Measurements from ENCODE around the gene SUSD1. TPM values are rescaled to one million over a fixed set of nuclear protein-coding genes. Genes with fewer than 3 reads are reported as not detected.
A peak's percentile ranks its signal among the peaks of the same experiment; 100 is the strongest.

The SUSD1 gene
- total RNA-seq, 1 donor from 2014 or later = 63.6 TPM

- DNase-seq (ENCODE audit: low spot score in 2 of 2) = no peak
- FAIRE-seq = no peak
Measured at GRCh38 chr9:112025850-112026249, 149.2 kb downstream of the SUSD1 start.

GRCh38 chr9:112021742-112022141 lies 153.4 kb downstream of the SUSD1 start:
- no peak for DNase-seq (ENCODE audit: low spot score in 2 of 2)

GRCh38 chr9:112020680-112021596 lies 154.2 kb downstream of the SUSD1 start:
- FAIRE-seq (no peak), DNase-seq (ENCODE audit: low spot score in 2 of 2) (no peak)

More at GRCh38 chr9:112021742-112022141, 153.4 kb downstream of the SUSD1 start:
- no peak for FAIRE-seq

- no peak for FAIRE-seq
Measured at GRCh38 chr9:112017878-112018277, 157.2 kb downstream of the SUSD1 start.

GRCh38 chr9:112015736-112016135 lies 159.4 kb downstream of the SUSD1 start:
- FAIRE-seq = no peak
- DNase-seq (ENCODE audit: low spot score in 2 of 2) = no peak

More at GRCh38 chr9:112017878-112018277, 157.2 kb downstream of the SUSD1 start:
- no peak for DNase-seq (ENCODE audit: low spot score in 2 of 2)

GRCh38 chr9:112015149-112015548 lies 159.9 kb downstream of the SUSD1 start:
- DNase-seq (ENCODE audit: low spot score in 2 of 2) = no peak
- no peak for FAIRE-seq

- no peak for DNase-seq (ENCODE audit: low spot score in 2 of 2)
- FAIRE-seq = no peak
Measured at GRCh38 chr9:112013266-112013665, 161.8 kb downstream of the SUSD1 start.

GRCh38 chr9:112012026-112012902 lies 162.8 kb downstream of the SUSD1 start:
- FAIRE-seq (no peak), DNase-seq (ENCODE audit: low spot score in 2 of 2) (peak in 1 of 2 donors; percentile 43)

- DNase-seq (ENCODE audit: low spot score in 2 of 2) = no peak
- FAIRE-seq = no peak
Measured at GRCh38 chr9:112011051-112011620, 164.0 kb downstream of the SUSD1 start.

GRCh38 chr9:112010537-112010936 lies 164.6 kb downstream of the SUSD1 start:
- FAIRE-seq (no peak), DNase-seq (ENCODE audit: low spot score in 2 of 2) (no peak)

- FAIRE-seq = no peak
Measured at GRCh38 chr9:112009656-112010055, 165.4 kb downstream of the SUSD1 start.

GRCh38 chr9:112007575-112008240 lies 167.4 kb downstream of the SUSD1 start:
- FAIRE-seq (no peak), DNase-seq (ENCODE audit: low spot score in 2 of 2) (no peak)

More at GRCh38 chr9:112009656-112010055, 165.4 kb downstream of the SUSD1 start:
- no peak for DNase-seq (ENCODE audit: low spot score in 2 of 2)

- DNase-seq (ENCODE audit: low spot score in 2 of 2) (no peak), FAIRE-seq (no peak)
Measured at GRCh38 chr9:112006361-112007020, 168.6 kb downstream of the SUSD1 start.

GRCh38 chr9:112005939-112006338 lies 169.2 kb downstream of the SUSD1 start:
- no peak for FAIRE-seq
- no peak for DNase-seq (ENCODE audit: low spot score in 2 of 2)

- FAIRE-seq (no peak), DNase-seq (ENCODE audit: low spot score in 2 of 2) (no peak)
Measured at GRCh38 chr9:112003538-112003937, 171.6 kb downstream of the SUSD1 start.

- FAIRE-seq = no peak
- no peak for DNase-seq (ENCODE audit: low spot score in 2 of 2)
Measured at GRCh38 chr9:112002847-112003457, 172.1 kb downstream of the SUSD1 start.

- DNase-seq (ENCODE audit: low spot score in 2 of 2) (no peak), FAIRE-seq (no peak)
Measured at GRCh38 chr9:112002131-112002846, 172.8 kb downstream of the SUSD1 start.

- FAIRE-seq (no peak), DNase-seq (ENCODE audit: low spot score in 2 of 2) (no peak)
Measured at GRCh38 chr9:112000743-112001142, 174.4 kb downstream of the SUSD1 start.

- DNase-seq (ENCODE audit: low spot score in 2 of 2) (no peak), FAIRE-seq (no peak)
Measured at GRCh38 chr9:111999319-111999718, 175.8 kb downstream of the SUSD1 start.
